Suppressor macrophage treated with lipopolysaccharide for 1 hour (primary cell): ENCODE measurements around the gene LSM4.
"Not testable (repeated sequence)": the region's sequence is repeated elsewhere in the genome, so short reads cannot be mapped to it uniquely, and the experiment has no call there.

Source experiments
- DNase-seq, 3 donors: peaks; one replicate each; pipeline ENCODE4 v3.0.0-alpha.2; 2020 to 2022

LSM4 gene

DNA sequence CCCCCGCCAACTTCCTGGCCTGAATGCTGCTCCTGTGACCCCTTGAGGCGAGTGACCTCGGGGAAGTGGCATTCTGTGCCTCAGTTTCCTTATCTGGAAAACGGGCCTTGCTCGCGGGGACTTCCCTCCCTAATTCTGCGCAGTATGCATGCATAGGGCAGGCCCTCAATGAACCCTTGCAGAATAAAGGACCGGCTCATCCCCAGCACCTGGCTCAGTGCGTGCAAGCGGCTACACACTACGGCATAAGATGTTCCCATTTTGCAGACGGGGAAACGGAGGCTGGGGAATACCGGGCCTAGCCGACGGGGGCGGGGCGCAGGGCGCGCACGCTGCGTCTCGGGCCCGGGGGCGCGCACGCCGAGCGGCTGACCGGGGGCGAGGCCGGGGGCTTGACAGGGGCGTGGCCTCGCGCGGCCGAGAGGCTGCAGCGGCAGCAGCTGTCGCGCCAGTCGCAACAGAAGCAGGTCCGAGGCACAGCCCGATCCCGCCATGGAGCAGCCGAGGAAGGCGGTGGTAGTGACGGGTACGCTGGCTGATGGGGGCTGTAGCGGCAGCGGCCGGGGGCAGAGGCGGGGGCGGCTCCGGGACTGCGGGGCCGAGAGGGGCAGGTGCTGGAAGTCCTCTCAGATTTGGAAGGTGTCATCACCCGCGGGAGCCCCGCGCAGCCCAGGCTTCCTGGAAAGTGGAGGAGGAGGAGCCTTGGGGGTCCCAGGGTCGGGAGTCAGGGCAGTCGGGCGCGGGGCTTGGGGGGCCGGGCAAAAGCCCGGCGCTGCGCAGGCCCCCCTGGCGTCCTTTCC, 17.5 kb upstream of the LSM4 start, which contains the start of gene PGPEP1:
Gene PGPEP1, plus strand, starts transcription at position 409 of the 800 bp plus-strand sequence. Its CDS starts 84 bp downstream, at position 493.
- peak; percentile 48 to 87 (median 64) for DNase-seq

DNA sequence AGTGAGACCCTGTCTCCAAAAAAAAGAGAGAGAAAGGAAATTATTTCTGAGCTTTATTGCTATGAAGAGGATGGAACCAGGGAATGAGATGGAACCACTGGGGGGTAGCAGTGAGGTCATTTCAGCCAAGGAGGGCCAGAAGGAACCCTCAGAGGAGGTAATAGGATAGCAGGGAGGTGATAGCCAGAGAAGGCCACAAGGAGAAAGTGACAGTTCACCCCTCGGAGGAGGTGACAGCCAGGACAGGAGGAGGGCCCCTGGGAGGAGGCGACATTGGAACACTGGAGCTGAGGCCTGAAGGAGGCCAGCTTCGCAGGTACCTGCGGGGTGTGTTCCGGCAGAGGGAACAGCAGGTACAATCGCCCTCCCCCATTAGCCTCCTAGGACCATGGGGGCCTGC, 16.8 kb upstream of the LSM4 start:
- peak in 1 of 3 donors; percentile 31 for DNase-seq

DNA sequence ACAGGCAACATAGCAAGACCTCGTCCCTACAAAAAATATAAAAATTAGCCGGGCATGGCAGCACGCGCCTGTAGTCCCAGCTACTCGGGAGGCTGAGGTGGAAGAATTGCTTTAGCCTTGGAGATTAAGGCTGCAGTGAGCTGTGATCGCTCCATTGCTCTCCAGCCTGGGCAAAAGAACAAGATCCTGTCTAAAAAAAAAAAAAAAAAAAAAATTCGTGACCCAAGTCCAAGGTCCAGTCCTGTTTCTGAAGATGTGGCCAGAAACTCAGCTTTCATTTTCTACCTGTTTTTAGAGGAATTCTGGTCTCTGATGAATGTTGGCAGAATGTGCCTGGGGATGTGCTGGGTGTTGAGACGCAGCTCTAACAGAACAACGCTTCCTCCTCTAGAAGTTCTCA, 15.7 kb upstream of the LSM4 start:
- no peak for DNase-seq

DNA sequence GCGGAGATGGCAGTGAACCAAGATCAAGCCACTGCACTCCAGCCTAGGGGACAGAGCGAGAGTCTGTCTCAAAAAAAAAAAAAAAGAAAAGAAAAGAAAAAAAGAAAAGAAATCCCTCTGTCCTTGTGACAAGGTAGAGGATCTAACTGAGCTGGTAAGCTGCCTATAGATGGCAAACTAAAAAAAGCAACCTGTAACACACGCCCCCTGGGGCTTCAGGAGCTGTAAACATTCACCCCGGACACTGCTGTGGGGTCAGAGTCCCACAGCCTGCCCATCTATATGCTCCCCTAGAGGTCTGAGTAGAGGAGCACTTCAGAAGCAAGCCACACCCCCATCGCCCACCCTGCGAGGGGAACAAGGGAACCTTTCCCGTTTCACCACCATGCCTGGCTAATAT, 13.2 kb upstream of the LSM4 start:
- no peak for DNase-seq

DNA sequence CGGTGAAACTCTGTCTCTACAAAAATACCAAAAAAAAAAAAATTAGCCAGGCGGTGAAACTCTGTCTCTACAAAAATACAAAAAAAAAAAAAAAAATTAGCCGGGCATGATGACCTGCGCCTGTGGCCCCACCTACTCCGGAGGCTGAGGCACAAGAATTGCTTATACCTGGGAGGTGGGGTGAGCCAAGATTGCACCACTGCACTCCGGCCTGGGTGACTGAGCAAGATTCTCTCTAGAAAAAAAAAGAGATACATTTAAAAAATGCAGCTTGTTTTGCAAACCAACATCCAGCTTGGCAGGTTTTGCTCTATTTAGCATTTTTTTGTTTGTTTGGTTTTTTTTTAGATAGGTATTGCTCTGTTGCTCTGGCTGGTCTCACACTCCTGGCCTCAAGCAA, 10.8 kb upstream of the LSM4 start:
- DNase-seq = no peak

DNA sequence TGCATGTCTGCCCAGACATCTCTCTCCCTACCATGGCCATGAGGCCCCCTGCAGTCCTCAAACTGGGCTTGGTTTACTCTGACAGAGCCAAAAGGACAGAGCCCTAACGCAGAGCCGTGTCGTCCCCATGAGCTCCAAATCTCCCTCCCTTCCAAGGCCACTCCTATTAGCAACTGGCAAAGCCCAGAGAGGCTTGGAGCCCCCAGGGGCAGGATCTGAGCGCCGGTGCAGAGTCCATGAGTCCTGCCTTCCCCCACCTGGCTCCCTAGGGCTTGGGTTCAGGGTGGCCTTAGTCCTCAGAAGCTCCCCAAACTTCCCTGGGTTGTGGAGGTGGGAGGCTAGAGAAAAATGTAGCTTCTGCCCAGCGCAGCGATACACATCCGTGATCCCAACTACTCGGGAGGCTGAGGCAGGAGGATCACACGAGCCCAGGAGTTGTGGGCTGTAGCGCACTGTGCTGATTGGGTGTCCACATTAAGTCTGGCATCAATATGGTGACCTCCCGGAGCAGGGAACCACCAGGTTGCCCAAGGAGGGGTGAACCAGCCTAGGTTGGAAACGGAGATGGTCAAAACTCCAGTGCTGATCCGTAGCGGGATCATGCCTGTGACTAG, 10.1 kb upstream of the LSM4 start:
- no peak for DNase-seq

DNA sequence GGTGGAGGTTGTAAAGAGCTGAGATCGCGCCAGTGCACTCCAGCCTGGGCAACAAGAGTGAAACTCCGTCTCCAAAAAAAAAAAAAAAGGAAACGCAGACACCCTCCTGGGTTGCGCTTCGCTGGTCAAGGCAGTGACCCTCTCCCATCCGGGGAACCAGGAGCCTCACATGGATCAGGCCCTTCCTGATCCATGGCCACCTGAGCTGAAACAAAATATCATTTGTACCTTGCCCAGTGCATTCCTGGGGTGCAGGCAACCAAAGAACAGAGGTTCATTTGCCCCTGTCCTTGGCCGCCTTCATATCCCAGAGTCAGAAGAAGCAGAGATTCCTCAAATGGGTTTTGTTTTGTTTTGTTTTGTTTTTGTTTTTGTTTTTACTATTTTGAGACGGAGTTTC, 8.0 kb upstream of the LSM4 start:
- no peak for DNase-seq

DNA sequence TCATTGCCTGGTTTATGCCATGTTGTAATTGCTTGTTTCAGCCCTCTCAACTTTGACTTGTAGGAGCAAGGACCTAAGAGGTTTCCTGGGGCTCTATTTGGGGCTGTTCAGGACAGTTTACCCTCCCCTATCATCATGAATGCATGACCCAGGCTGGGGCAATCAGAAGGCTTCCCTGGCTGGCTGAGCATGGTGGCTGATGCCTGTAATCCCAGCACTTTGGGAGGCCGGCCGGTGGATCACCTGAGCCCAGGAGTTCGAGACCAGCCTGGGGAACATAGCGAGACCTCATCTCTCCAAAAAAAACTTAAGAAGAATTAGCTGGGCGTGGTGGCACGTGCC, 6.1 kb upstream of the LSM4 start:
- no peak for DNase-seq

DNA sequence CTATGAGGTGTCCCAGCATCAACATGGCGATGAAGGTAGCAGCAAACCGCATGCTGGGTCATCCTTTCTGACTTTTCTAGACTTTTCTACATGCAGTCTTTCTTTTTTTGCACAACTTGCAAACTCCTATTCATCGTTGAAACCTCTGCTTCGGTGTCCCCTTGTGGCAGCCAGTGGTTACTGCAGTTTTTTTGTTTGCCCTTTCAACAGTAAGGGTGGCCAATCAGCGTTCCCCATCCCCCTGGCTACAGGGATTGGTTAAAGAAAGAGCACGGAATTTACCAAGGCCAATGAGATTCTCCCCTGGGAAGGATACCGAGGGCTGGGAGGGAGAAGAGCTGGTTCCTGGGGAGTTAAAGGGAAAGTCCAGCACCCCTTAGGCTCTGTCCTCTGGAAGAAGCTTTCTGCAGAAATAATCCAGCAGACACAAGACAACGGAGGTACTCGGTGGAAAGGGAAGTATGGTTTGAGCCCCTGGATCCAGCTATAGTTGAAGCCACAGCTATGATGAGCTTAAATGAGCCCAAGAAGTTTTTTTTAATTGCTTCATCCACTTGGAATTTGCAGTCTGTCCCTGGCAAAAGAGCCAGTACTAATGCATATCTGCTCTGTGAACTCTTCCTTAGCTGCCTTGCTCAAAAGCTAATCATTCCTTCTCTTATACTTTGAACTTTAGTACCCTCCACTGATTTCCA, 5.6 kb upstream of the LSM4 start:
- DNase-seq = peak; percentile 97 to 99 (median 98)

DNA sequence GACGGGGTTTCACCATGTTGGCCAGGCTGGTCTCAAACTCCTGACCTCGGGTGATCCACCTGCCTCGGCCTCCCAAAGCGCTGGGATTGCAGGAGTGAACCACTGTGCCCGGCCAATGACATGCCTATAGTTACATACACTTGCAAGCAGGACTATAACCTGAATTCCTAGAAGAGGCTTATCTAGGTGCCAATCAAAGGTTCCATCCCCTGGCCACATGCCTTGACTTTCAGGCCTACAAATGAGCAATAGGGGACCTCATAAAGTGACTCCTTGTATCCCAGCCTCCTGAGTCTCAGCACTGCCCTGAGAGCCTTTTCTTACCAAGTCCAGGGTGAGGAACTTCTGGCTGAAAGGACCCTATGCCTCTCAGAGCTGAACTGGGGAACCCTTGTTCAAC, 3.9 kb upstream of the LSM4 start:
- no peak for DNase-seq

DNA sequence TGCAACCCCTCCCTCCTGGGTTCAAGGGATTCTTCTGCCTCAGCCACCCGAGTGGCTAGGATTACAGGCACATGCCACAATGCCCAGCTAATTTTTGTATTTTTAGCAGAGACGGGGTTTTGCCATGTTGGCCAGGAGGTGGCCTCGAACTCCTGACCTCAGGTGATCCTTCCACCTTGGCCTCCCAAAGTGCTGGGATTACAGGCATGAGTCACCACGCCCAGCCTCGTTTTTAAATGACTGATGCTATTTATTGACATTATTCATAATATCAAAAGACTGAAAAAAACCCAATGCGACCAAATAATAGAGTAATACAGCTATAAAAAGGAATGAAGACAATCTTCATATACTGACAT, 1.5 kb upstream of the LSM4 start:
- not testable (repeated sequence) for DNase-seq

DNA sequence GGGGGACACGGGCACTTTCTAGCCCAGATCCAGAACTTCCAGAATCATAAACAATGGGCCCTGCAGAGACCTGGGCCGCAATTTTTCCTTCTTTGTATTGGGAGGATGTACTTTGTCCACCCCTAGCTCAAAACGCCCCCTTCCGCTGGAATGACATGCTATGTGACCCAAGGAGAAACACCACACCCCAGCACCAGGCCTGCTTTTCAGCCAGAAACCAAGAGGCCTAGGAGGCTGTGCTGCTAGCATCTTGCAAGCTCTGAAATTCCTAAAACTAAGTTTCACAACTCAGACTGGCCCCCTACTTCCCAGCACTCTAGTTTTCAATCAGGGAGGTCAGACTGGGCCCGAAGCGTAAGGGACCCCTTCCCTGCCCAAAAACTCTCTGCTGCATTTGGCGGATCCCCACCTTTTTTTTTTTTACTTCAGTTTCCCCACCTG, 538 bp downstream of the LSM4 start:
- DNase-seq = peak; percentile 65 to 78 (median 68)

DNA sequence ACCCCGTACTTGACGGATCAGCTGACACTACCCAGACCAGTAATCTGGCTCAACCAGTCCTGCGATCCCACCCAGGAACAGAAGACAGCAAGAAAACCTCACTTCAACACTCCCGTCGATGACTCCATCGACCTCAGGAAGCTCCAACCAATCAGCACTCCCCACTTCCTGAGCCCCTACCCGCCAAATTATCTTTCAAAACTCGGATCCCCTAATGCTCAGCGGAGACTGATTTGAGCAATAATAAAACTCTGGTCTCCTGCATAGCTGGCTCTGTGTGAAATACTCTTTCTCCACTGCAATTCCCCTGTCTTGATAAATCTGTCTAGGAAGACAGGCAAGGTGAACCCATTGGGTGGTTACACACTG, 1.2 kb downstream of the LSM4 start:
- peak in 1 of 3 donors; percentile 39 for DNase-seq

DNA sequence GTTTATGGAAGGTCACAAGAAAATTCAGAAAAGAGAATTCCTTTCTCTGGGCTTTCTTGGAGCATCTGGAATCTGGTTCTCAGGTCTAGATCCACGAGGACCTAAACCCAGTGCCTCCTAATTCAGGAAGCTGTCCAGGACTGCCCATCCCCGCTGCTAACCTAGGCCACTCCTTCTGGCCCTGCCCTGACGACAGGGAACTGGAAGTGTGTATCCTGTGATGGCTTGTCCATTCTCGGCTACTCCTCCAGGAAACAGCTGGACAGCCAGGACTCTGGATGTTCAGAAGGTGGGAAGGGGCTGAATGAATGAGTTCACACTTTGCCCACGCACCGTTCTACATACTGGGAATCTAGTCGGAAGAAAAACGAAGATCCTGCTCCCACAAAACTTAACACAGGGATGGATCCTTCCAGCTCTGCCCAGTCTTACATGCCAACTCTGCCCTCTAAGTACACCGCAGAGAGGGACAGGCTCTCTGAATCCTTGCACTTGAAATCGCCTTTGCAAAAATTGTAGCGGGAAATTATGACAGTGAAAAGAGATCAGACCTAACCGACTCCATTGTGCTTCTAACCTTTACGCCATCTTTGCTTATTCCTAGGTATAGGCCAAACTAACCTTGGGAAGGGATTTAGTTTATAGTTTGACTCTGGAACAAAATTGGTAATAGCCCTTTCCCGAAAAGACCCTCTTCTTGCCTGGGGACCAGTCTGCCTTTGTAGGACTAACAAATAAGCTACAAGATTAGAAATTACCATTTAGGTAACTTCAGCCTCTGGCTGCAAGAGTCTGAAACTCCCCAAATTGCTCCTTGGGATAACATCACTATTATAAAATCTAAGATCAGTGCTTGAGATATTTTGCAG, 1.8 kb downstream of the LSM4 start:
- DNase-seq = peak; percentile 41 to 64 (median 44)

DNA sequence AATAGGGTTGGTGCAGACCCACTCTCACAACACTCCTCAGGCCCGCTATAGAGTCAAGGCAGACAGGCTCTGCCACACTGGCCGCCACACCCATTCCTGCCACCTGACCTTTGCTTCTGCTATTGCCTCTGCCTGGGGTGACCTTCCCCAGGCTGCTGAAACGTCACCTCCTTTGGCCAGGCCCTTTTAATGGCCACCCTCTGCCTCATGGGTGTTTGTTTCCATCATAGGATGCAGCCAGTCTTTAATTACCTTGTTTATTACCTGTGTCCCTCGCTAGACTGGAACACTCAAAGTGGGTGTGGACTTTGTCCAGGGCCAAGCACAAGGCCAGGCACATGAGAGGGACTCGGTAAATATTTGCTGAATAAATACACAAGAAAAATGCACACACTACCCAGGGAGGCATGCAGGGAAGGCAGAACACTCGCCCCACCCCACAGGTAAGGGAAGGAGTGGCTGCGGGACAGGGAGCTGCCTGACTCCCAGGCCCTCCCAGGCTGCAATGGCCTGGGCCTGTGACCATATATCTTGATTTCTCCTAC, 3.2 kb downstream of the LSM4 start:
- peak in 1 of 3 donors; percentile 60 for DNase-seq

DNA sequence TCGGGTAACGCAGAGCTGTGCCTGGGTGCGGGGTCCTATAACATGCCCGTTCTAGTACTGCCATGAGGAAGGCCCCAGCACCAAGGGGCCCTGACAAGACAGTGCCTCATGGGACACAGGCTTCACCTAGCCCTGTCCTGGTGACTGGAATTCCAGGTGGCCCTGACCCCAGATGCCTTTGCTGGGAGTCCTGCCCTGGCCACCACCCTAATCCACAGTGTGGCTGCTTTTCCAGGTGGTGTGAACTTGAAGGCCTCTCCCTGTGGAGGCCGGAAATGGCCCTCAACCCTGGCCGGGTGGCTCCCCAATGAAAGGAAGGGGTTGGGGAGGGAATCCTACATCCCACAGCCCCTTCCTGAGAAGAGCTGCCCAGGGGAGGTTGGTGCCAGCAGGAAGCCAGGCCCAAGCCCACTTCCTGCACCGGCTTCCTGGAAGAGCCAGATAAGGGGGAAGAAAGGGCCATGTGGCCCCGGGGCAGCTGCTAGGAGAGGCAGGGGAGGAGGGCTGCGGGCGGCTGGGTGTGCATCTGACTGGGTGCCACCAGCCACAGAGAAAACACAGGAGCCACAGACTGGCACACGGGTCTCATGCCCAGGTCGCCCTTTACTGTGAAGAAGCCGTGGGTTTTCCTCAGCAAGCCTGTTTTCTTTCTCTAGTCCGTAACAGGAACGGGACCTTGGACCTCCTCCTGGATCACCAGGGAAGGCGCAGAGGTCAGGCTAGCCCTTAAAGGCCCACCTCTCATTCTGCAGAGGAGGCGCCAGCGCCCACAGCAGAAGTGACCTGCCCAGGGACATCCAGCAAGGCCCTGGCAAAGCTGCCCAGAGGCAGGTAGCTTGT, 4.7 kb downstream of the LSM4 start:
- peak in 1 of 3 donors; percentile 45 for DNase-seq

DNA sequence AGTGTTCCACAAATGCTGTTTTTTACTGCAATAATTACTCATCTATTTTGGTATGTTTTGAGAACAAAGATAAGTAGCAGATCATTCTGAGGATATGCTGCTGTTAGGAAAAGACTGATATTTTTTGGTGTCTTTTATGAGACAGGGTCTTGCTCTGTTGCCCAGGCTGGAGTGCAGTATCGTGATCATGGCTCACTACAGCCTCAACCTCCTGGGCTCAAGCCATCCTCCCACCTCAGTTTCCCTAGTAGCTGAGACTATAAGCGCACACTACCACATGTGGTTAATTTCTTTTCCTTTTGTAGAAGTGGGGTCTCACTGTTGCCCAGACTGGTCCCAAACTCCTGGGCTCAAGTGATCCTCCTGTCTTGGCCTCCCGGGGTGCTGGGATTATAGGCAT, 9.5 kb downstream of the LSM4 start:
- no peak for DNase-seq

DNA sequence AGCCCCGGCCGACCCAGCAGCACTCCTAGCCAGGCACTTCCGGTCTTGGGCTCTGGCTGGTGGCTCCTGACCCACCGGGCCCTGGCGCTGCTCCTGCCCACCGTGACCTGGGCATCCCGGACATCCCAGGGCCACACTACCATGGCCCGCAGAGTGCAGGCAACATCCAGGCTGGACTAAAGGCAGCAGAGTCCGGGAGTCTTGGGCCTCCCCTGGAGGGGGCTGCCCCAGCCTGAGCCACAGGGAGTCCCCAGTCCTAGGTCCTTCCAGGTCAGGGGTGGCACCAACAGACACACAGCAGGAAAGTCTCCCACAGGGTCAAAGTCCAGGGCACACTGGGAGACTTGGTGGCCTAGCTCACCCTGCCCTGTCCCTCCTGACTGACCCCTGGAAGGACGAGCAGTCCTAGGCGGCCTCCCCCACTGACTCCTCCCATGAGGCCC, 10.8 kb downstream of the LSM4 start:
- no peak for DNase-seq

DNA sequence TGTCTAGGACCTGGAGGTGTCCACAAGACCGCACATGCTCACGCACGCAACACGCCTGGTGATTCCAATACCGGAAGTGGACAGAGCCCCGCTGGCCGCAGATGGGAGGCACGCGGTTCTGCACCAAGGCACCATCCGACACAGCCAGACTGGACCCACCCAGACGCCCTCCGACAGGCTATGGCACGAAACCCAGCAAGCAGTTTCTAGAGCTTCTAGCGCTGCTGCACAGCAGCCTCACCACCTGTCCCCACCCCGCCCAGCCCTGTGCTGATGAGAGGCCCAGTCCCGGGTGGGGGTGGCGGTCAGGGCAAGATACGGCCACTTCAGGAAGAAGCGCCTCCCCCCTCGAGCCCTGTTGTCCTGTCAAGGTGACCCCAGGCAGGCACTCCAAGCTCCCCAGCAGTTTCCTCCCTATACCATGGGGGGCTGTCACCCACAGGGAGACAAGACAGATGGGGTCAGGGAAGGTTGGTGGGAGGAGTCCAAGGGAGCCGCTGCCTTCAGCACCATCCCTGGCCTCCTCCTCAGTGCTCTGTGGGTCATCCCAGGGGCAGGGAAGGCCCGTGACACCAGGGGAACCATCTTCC, 11.3 kb downstream of the LSM4 start:
- DNase-seq = no peak

DNA sequence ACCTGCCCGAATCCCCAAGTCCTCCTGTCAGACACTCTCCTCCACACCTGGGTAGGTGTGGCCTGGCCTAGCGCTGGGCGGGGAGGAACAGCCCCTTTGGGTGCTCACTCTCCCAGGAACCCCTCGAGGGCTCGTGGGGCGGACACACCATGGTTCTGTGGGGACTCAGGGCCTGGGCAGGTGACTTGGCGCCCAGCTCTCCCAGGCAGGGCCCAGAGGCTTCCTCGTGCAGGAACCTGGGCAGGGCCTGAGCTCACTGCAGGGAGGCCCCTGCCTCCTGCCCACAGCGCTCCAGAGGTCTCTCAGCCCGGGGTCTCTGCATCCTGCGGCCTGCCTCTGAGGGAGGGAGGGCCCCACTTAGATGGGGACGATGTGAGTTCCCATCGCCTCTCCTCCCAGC, 11.9 kb downstream of the LSM4 start:
- no peak for DNase-seq
